Stimulated activated CD8-positive, alpha-beta memory T cell treated with anti-CD3 and anti-CD28 coated beads, Interleukin-12 subunit alpha, Interleukin-12 subunit beta, amount 100 ng/mL, for 1 hour (primary cell): Measurements from ENCODE around the gene ZFHX3.
A peak's percentile ranks its signal among the peaks of the same experiment; 100 is the strongest.

ENCODE experiments used
- DNase-seq: peaks from one replicate; pipeline ENCODE4 v3.0.0-alpha.2; 2020; ENCODE audit warnings: low read depth

ZFHX3 gene

GRCh38 chr16:72847187-72848027 lies 200.5 kb downstream of the ZFHX3 start:
- no peak for DNase-seq

- DNase-seq, result no peak
These were observed 201.3 kb downstream of the ZFHX3 start for GRCh38 chr16:72846594-72846993.

GRCh38 chr16:72845322-72846020 lies 202.5 kb downstream of the ZFHX3 start:
- no peak for DNase-seq

GRCh38 chr16:72844225-72844920 lies 203.6 kb downstream of the ZFHX3 start:
- DNase-seq, result no peak

GRCh38 chr16:72841506-72841905 lies 206.4 kb downstream of the ZFHX3 start:
- DNase-seq, result no peak

GRCh38 chr16:72840631-72841381 lies 207.1 kb downstream of the ZFHX3 start:
- no peak for DNase-seq

GRCh38 chr16:72838951-72839350 lies 209.0 kb downstream of the ZFHX3 start:
- DNase-seq, result no peak

- DNase-seq, result no peak
These were observed 209.4 kb downstream of the ZFHX3 start for GRCh38 chr16:72838586-72838910.

- no peak for DNase-seq
These were observed 209.9 kb downstream of the ZFHX3 start for GRCh38 chr16:72837846-72838585.

- no peak for DNase-seq
These were observed 210.9 kb downstream of the ZFHX3 start for GRCh38 chr16:72836985-72837384.

- DNase-seq, result no peak
These were observed 211.7 kb downstream of the ZFHX3 start for GRCh38 chr16:72836181-72836580.

GRCh38 chr16:72835086-72835485 lies 212.8 kb downstream of the ZFHX3 start:
- no peak for DNase-seq

GRCh38 chr16:72834499-72834898 lies 213.4 kb downstream of the ZFHX3 start:
- DNase-seq, result no peak

- DNase-seq, result no peak
These were observed 214.0 kb downstream of the ZFHX3 start for GRCh38 chr16:72833969-72834368.

- no peak for DNase-seq
These were observed 214.4 kb downstream of the ZFHX3 start for GRCh38 chr16:72833482-72833881.

- peak; percentile 46 for DNase-seq
These were observed 215.2 kb downstream of the ZFHX3 start for GRCh38 chr16:72832621-72833248.

- no peak for DNase-seq
These were observed 217.8 kb downstream of the ZFHX3 start for GRCh38 chr16:72829846-72830775.

- no peak for DNase-seq
These were observed 220.1 kb downstream of the ZFHX3 start for GRCh38 chr16:72827866-72828265.

- no peak for DNase-seq
These were observed 221.9 kb downstream of the ZFHX3 start for GRCh38 chr16:72825912-72826621.
